SK-N-SH (cell line): ENCODE results near the gene YBX2. TPM values are rescaled to one million over a fixed set of nuclear protein-coding genes. Genes with fewer than 3 reads are reported as not detected.

Experiments
- CTCF ChIA-PET: fragments of 300-600, 350-600 bp; formaldehyde crosslinking; extraction: SDS; loops from one replicate; lab custom pipeline; 2021; lab: Yijun Ruan, JAX
- POLR2A ChIA-PET: fragments of 350-600 bp; sonication (Branson Sonifier 250); formaldehyde crosslinking; extraction: SDS; loops from one replicate; lab custom pipeline; 2020; ENCODE audit warnings: antibody characterized with exemption, inconsistent platforms; lab: Yijun Ruan, JAX
- DNase-seq: peaks from one replicate; pipeline ENCODE4 v3.0.0; 2012
- H2AFZ ChIP-seq: fragments of 200-600 bp; sonication (generic); 2 replicates; pipeline ENCODE4 v1.8.1; 2016; ENCODE audit warnings: antibody characterized with exemption, mild to moderate bottlenecking, low read depth
- H3F3A ChIP-seq: fragments of 200-600 bp; sonication (generic); replicated peaks from 2 replicates; pipeline ENCODE3; 2016; ENCODE audit warnings: antibody characterized with exemption, mild to moderate bottlenecking; ENCODE audit not compliant: insufficient read depth
- H3K27ac ChIP-seq, 2 experiments: fragments of 200-500 bp in 1 of 2; fragments of 200-600 bp in 1 of 2; sonication (Bioruptor generic) in 1 of 2; sonication (generic), shearing (Covaris generic) in 1 of 2; 2 replicates each; pipeline versions ENCODE4 v1.5.1 to v1.6.1; 2014 to 2016; ENCODE audit warnings: low read depth in 2 of 2, inconsistent platforms in 1 of 2, low read length in 1 of 2, mild to moderate bottlenecking in 1 of 2, mixed read lengths in 1 of 2
- H3K27me3 ChIP-seq: fragments of 200-600 bp; sonication (generic), shearing (Covaris generic); 2 replicates; pipeline ENCODE4 v1.6.1; 2016; ENCODE audit warnings: mixed run types; ENCODE audit not compliant: insufficient read depth
- H3K36me3 ChIP-seq, 2 experiments: fragments of 200-500 bp in 1 of 2; fragments of 200-600 bp in 1 of 2; sonication (Bioruptor generic) in 1 of 2; sonication (generic) in 1 of 2; replicated peaks in 1 of 2; 2 replicates each; pipeline versions ENCODE3 to v1.5.1; 2014 to 2016; ENCODE audit warnings: low read length in 1 of 2, mild to moderate bottlenecking in 1 of 2; ENCODE audit not compliant: insufficient read depth in 2 of 2, control insufficient read depth in 1 of 2
- H3K4me1 ChIP-seq, 2 experiments: fragments of 200-500 bp in 1 of 2; fragments of 200-600 bp in 1 of 2; sonication (Bioruptor generic) in 1 of 2; sonication (generic), shearing (Covaris generic) in 1 of 2; 2 replicates each; pipeline versions ENCODE4 v1.5.1 to v1.6.1; 2014 to 2016; ENCODE audit warnings: low read depth in 1 of 2, low read length in 1 of 2, mixed run types in 1 of 2; ENCODE audit not compliant: insufficient read depth in 2 of 2, control insufficient read depth in 1 of 2
- H3K4me2 ChIP-seq: fragments of 200-600 bp; sonication (generic), shearing (Covaris generic); 2 replicates; pipeline ENCODE4 v1.6.1; 2017; ENCODE audit warnings: mixed run types
- H3K4me3 ChIP-seq, 2 experiments: fragments of 200-500 bp in 1 of 2; fragments of 200-600 bp in 1 of 2; sonication (Bioruptor generic) in 1 of 2; sonication (generic), shearing (Covaris generic) in 1 of 2; 2 replicates each; pipeline versions ENCODE4 v1.5.1 to v1.8.1; 2014 to 2016; ENCODE audit warnings: low read depth in 2 of 2, inconsistent platforms in 1 of 2, low read length in 1 of 2, mild to moderate bottlenecking in 1 of 2, mixed read lengths in 1 of 2, moderate library complexity in 1 of 2
- H3K79me2 ChIP-seq: fragments of 200-600 bp; sonication (generic); 2 replicates; pipeline ENCODE4 v1.8.1; 2017; ENCODE audit warnings: mild to moderate bottlenecking; ENCODE audit not compliant: insufficient read depth
- H3K9ac ChIP-seq: fragments of 200-600 bp; sonication (generic); 2 replicates; pipeline ENCODE4 v1.6.1; 2017; ENCODE audit warnings: mixed run types
- H3K9me2 ChIP-seq: fragments of 200-600 bp; sonication (generic); 2 replicates; pipeline ENCODE4 v1.6.1; 2017; ENCODE audit warnings: mixed run types
- H3K9me3 ChIP-seq: fragments of 200-600 bp; sonication (generic); 2 replicates; pipeline ENCODE4 v1.6.1; 2017; ENCODE audit warnings: mixed run types, mild to moderate bottlenecking, moderate library complexity
- H4K20me1 ChIP-seq: fragments of 200-600 bp; sonication (generic); 2 replicates; pipeline ENCODE4 v1.6.1; 2017; ENCODE audit warnings: mild to moderate bottlenecking, mixed run types; ENCODE audit not compliant: insufficient read depth
- CHD2 ChIP-seq: fragments of 150-350 bp; IDR thresholded peaks from 2 replicates; pipeline ENCODE4 v1.6.1; 2018; ENCODE audit warnings: low read length; ENCODE audit not compliant: partially characterized antibody
- EZH2phosphoT487 ChIP-seq: fragments of 200-600 bp; sonication (generic); IDR thresholded peaks from 2 replicates; pipeline ENCODE4 v1.6.1; 2017; ENCODE audit warnings: low read depth, mixed run types, mild to moderate bottlenecking, antibody characterized with exemption, moderate library complexity, borderline replicate concordance
- FOXJ3 ChIP-seq: sonication (generic); formaldehyde crosslinking; IDR thresholded peaks from 2 replicates; pipeline ENCODE4 v1.5.1; 2020; ENCODE audit warnings: mild to moderate bottlenecking, missing genetic modification reagents
- GABPA ChIP-seq: IDR thresholded peaks from 2 replicates; pipeline ENCODE4 v1.4.0; 2012; ENCODE audit warnings: low read depth, mild to moderate bottlenecking
- GATA2 ChIP-seq: sonication (generic); formaldehyde crosslinking; IDR thresholded peaks from 2 replicates; pipeline ENCODE4 v1.5.0; 2020; ENCODE audit warnings: mild to moderate bottlenecking, missing genetic modification reagents
- MEF2A ChIP-seq: IDR thresholded peaks from 2 replicates; pipeline ENCODE4 v1.4.0; 2012; ENCODE audit warnings: low read depth, borderline replicate concordance
- MXI1 ChIP-seq: IDR thresholded peaks from 2 replicates; pipeline ENCODE4 v1.6.1; 2012; ENCODE audit warnings: mild to moderate bottlenecking, low read depth, low read length, improper control_type of control experiment
- NRF1 ChIP-seq: IDR thresholded peaks from 2 replicates; pipeline ENCODE4 v1.6.1; 2012; ENCODE audit warnings: low read depth, mild to moderate bottlenecking, low read length
- RAD21 ChIP-seq: IDR thresholded peaks from 2 replicates; pipeline ENCODE4 v1.6.1; 2012; ENCODE audit warnings: mild to moderate bottlenecking, low read length
- SIN3A ChIP-seq: IDR thresholded peaks from 2 replicates; pipeline ENCODE4 v1.6.1; 2012; ENCODE audit warnings: low read depth, mild to moderate bottlenecking, low read length, moderate library complexity, borderline replicate concordance
- SMC3 ChIP-seq: IDR thresholded peaks from 2 replicates; pipeline ENCODE4 v1.6.1; 2012; ENCODE audit warnings: low read depth, low read length, improper control_type of control experiment
- TCF12 ChIP-seq: IDR thresholded peaks from 2 replicates; pipeline ENCODE4 v1.4.0; 2012
- YY1 ChIP-seq: IDR thresholded peaks from 2 replicates; pipeline ENCODE4 v1.4.0; 2012; ENCODE audit warnings: low read depth, mild to moderate bottlenecking
- WGBS: methylation state at CpG from one replicate; pipeline ENCODE4 v1.1.6; 2017; ENCODE audit warnings: low lambda C conversion rate; 5-methylcytosine and 5-hydroxymethylcytosine counted together
- polyA plus RNA-seq, 3 experiments: library from polyadenylated mRNA; depleted of rRNA; stranded (reverse); fragments of >200 nt; gene quantifications; 2 replicates each; pipeline ENCODE4 v1.2.3, GENCODE V29; 2012
- TF ChIP-seq, protein P1 (sequence below): fragments of 200-600 bp; sonication (generic); IDR thresholded peaks from 2 replicates; pipeline ENCODE4 v1.6.1; 2017; ENCODE audit warnings: antibody characterized with exemption, mild to moderate bottlenecking, moderate library complexity
- TF ChIP-seq, protein P2 (sequence below): IDR thresholded peaks from 2 replicates; pipeline ENCODE4 v1.4.0; 2012; ENCODE audit warnings: low read depth, borderline replicate concordance
- TF ChIP-seq, protein P3 (sequence below): IDR thresholded peaks from 2 replicates; pipeline ENCODE4 v1.6.1; 2012; ENCODE audit warnings: mild to moderate bottlenecking, low read depth, low read length, moderate library complexity

YBX2 gene
- polyA plus RNA-seq, 1 of the 3 experiments (the other 2 are of a cell fraction), result 0.54 TPM

DNA sequence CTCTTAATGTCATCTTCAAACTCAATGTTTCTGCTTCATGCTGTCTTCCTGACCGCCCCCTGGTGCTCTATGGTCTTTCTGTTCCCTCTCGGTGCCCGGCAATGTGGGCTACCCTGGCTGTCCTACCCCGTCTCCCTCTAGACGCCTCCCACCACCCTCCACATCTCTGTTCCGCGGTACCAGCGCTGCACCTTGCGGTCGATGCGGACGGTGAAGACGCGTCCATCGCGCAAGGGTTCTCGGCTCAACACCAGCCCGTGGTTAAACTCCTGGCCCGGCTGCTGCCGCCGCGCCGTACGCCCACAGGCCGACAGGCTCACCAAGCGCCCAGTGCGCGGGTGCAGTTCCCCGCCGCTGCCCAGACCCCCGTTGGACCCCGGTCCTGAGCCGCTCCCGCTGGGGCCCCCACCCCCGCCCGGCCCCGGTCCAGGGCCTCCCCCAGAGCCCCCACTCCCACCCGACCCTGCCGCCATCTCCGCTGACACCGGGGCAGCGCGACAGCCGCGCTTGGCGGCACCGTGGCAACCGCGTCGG lies 34.5 kb upstream of the YBX2 start, which contains the start of gene NEURL4:
Gene NEURL4, minus strand, starts transcription at position 496 of the 534 bp plus-strand sequence. Its CDS starts 23 bp downstream, at position 473.
- no peaks in the 10 kb centered on the region for H3K27me3 ChIP-seq
- no peaks in the 10 kb centered on the region for H3F3A ChIP-seq
- DNase-seq, result no peak
- H3K9me2 ChIP-seq, result no peaks in the 10 kb centered on the region
- H3K4me3 ChIP-seq, result peak within 1 kb of the TSS; percentile 69 to 93
- ChIA-PET CTCF (interaction anchor here (0.8 to 2.3 kb wide), 8 partner anchors 16 to 283 kb away, joined by 3 to 7 read pairs (median 4); partner anchors contain the start of gene TMEM95), POLR2A (interaction anchor here (0.6 to 2.3 kb wide), 10 partner anchors 8 to 112 kb away, joined by 3 to 11 read pairs (median 5); partner anchors contain the start of genes ACADVL, DLG4, DVL2 and GPS2)
- peaks cover 2 to 25% of the 10 kb centered on the region in 2 experiments for H3K36me3 ChIP-seq
- peak within 1 kb of the TSS; percentile 75 for H2AFZ ChIP-seq
- H3K9me3 ChIP-seq, result no peaks in the 10 kb centered on the region
- H3K4me1 ChIP-seq, result peaks cover 3 to 13% of the 10 kb centered on the region in 2 experiments; a peak in 2 of 4 replicates
- H4K20me1 ChIP-seq, result no peaks in the 10 kb centered on the region
- H3K9ac ChIP-seq, result peak within 1 kb of the TSS; percentile 65
- TF ChIP-seq, protein P1, sequence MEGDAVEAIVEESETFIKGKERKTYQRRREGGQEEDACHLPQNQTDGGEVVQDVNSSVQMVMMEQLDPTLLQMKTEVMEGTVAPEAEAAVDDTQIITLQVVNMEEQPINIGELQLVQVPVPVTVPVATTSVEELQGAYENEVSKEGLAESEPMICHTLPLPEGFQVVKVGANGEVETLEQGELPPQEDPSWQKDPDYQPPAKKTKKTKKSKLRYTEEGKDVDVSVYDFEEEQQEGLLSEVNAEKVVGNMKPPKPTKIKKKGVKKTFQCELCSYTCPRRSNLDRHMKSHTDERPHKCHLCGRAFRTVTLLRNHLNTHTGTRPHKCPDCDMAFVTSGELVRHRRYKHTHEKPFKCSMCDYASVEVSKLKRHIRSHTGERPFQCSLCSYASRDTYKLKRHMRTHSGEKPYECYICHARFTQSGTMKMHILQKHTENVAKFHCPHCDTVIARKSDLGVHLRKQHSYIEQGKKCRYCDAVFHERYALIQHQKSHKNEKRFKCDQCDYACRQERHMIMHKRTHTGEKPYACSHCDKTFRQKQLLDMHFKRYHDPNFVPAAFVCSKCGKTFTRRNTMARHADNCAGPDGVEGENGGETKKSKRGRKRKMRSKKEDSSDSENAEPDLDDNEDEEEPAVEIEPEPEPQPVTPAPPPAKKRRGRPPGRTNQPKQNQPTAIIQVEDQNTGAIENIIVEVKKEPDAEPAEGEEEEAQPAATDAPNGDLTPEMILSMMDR, result peak; percentile 20
- TF ChIP-seq SIN3A (no peak; the same call in 1 of the 2 replicates), YY1 (peak; percentile 77)
- TF ChIP-seq, all 33 proteins: peak for 2
- H3K4me2 ChIP-seq, result peak within 1 kb of the TSS; percentile 86
- peaks cover 17% of the 10 kb centered on the region; the same call in 1 of the 2 replicates for H3K79me2 ChIP-seq
- peak within 1 kb of the TSS; percentile 79 to 92 for H3K27ac ChIP-seq
- WGBS, result 1% methylated on average over 28 of the region's 50 CpGs

DNA sequence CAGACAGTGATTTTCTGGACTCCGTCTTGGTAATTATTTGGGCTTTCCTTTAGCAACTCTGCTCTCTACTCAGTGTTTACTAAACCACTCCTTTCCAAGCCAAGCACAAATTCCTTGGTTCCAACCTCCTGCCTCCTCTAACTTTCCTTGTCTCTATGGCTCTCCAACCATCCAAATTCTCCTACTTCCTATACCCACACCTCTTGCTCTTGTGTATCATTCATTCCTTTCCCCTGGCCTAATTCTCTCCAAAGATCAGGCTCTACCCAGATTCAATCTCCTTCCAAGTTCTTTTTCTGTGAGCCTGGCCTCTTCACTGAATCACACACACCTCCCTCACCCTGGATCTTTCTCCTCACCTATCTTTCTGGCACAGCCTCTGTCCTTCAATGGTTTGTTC lies 33.6 kb upstream of the YBX2 start:
- no peak overlapping the region for H2AFZ ChIP-seq
- no peaks in the 10 kb centered on the region for H3K9me2 ChIP-seq
- H3F3A ChIP-seq, result no peaks in the 10 kb centered on the region
- no peaks in the 10 kb centered on the region for H3K9me3 ChIP-seq
- peaks cover 3 to 13% of the 10 kb centered on the region in 2 experiments; a peak in 2 of 4 replicates for H3K4me1 ChIP-seq
- H3K79me2 ChIP-seq, result peaks cover 17% of the 10 kb centered on the region; the same call in 1 of the 2 replicates
- WGBS, result 88% methylated on average over 1 of the region's 1 CpG
- H3K4me2 ChIP-seq, result peak overlapping the region; percentile 86
- H3K27ac ChIP-seq, result no peak overlapping the region
- H4K20me1 ChIP-seq, result no peaks in the 10 kb centered on the region
- ChIA-PET POLR2A (interaction anchor here (0.6 to 2.3 kb wide), 2 partner anchors 9 to 13 kb away, joined by 4 to 11 read pairs; partner anchors contain the start of gene GPS2), CTCF (interaction anchor here (2.3 to 8.4 kb wide), 2 partner anchors 17 to 31 kb away, joined by 7 to 55 read pairs; no protein-coding TSS in a partner anchor)
- no peak for DNase-seq
- H3K36me3 ChIP-seq, result peaks cover 5 to 34% of the 10 kb centered on the region in 2 experiments
- no peak for TF ChIP-seq GABPA
- no peak for TF ChIP-seq GATA2 (CRISPR knock-in tag)
- TF ChIP-seq MEF2A, result no peak
- TF ChIP-seq RAD21, result no peak
- TF ChIP-seq, protein P2, sequence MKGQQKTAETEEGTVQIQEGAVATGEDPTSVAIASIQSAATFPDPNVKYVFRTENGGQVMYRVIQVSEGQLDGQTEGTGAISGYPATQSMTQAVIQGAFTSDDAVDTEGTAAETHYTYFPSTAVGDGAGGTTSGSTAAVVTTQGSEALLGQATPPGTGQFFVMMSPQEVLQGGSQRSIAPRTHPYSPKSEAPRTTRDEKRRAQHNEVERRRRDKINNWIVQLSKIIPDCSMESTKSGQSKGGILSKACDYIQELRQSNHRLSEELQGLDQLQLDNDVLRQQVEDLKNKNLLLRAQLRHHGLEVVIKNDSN, result no peak
- TF ChIP-seq EZH2phosphoT487, result no peak
- no peak for TF ChIP-seq MXI1
- TF ChIP-seq CHD2, result no peak
- TF ChIP-seq, protein P3, sequence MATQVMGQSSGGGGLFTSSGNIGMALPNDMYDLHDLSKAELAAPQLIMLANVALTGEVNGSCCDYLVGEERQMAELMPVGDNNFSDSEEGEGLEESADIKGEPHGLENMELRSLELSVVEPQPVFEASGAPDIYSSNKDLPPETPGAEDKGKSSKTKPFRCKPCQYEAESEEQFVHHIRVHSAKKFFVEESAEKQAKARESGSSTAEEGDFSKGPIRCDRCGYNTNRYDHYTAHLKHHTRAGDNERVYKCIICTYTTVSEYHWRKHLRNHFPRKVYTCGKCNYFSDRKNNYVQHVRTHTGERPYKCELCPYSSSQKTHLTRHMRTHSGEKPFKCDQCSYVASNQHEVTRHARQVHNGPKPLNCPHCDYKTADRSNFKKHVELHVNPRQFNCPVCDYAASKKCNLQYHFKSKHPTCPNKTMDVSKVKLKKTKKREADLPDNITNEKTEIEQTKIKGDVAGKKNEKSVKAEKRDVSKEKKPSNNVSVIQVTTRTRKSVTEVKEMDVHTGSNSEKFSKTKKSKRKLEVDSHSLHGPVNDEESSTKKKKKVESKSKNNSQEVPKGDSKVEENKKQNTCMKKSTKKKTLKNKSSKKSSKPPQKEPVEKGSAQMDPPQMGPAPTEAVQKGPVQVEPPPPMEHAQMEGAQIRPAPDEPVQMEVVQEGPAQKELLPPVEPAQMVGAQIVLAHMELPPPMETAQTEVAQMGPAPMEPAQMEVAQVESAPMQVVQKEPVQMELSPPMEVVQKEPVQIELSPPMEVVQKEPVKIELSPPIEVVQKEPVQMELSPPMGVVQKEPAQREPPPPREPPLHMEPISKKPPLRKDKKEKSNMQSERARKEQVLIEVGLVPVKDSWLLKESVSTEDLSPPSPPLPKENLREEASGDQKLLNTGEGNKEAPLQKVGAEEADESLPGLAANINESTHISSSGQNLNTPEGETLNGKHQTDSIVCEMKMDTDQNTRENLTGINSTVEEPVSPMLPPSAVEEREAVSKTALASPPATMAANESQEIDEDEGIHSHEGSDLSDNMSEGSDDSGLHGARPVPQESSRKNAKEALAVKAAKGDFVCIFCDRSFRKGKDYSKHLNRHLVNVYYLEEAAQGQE, result no peak
- TF ChIP-seq, protein P1, result no peak
- no peak for TF ChIP-seq FOXJ3 (CRISPR knock-in tag)
- no peak for TF ChIP-seq SMC3
- TF ChIP-seq NRF1, result no peak
- TF ChIP-seq TCF12, result no peak
- H3K4me3 ChIP-seq, result peak overlapping the region in 1 of 2 experiments; percentile 93; a peak in 3 of 4 replicates
- no peaks in the 10 kb centered on the region for H3K27me3 ChIP-seq
- H3K9ac ChIP-seq, result peak overlapping the region; percentile 65
